Testis (tissue), 3 donors: ENCODE measurements around the gene CALCOCO2. TPM values are rescaled to one million over a fixed set of nuclear protein-coding genes. Genes with fewer than 3 reads are reported as not detected.

Experiments used
- DNase-seq: peaks from one replicate; pipeline ENCODE4 v3.0.0-alpha.2; 2019
- H3K27ac ChIP-seq, 2 donors: fragments of 200-600 bp; sonication (generic); one replicate each; pipeline ENCODE4 v1.5.1; 2019
- H3K27me3 ChIP-seq: fragments of 200-600 bp; sonication (generic); one replicate; pipeline ENCODE4 v1.5.1; 2019
- H3K36me3 ChIP-seq: fragments of 200-600 bp; sonication (generic); one replicate; pipeline ENCODE4 v1.5.1; 2017; ENCODE audit warnings: low read depth; ENCODE audit errors: missing control alignments
- H3K4me1 ChIP-seq: fragments of 200-600 bp; sonication (generic); one replicate; pipeline ENCODE4 v1.5.1; 2019
- H3K4me3 ChIP-seq, 2 donors: fragments of 200-600 bp; sonication (generic); one replicate each; pipeline ENCODE4 v1.5.1; 2017 to 2019
- H3K9me3 ChIP-seq: fragments of 200-600 bp; sonication (generic); one replicate; pipeline ENCODE4 v1.5.1; 2017
- CTCF ChIP-seq, 3 experiments: fragments of 450-650 bp in 2 of 3; fragments of 200-600 bp in 1 of 3; sonication (generic) in 1 of 3; IDR thresholded peaks; one replicate each; pipeline ENCODE4 v1.5.1; 2016 to 2019; ENCODE audit warnings: antibody characterized with exemption in 3 of 3, mild to moderate bottlenecking in 2 of 3, moderate library complexity in 1 of 3
- POLR2A ChIP-seq: fragments of 450-650 bp; IDR thresholded peaks from one replicate; pipeline ENCODE4 v1.6.1; 2017; ENCODE audit warnings: antibody characterized with exemption, mild to moderate bottlenecking, moderate library complexity
- WGBS, 2 donors: methylation state at CpG; one replicate each; pipeline ENCODE4 v1.1.5; 2018; 5-methylcytosine and 5-hydroxymethylcytosine counted together
- intact Hi-C: fragments of 100-400 bp; cut with DNase I; formaldehyde crosslinking; loops from one replicate; pipeline ENCODE4 v1.15.1; 2023; ENCODE audit warnings: low total_unique reads
- polyA plus RNA-seq: library from polyadenylated mRNA; stranded (reverse); fragments of 350-450 nt; fragmentation: Illumina TruSeq; extraction: RNeasy Lipid Tissue Mini Kit (QIAGEN cat#74804); gene quantifications from one replicate; pipeline ENCODE4 v1.2.3, GENCODE V29; 2014; ENCODE audit warnings: low read depth, low replicate concordance; ENCODE audit not compliant: insufficient read depth
- total RNA-seq, 2 donors: library from RNA; depleted of rRNA; stranded (reverse); fragments of >200 nt; gene quantifications; one replicate each; pipeline ENCODE4 v1.2.3, GENCODE V29; 2016

Gene CALCOCO2
- total and polyA plus RNA-seq, 3 donors from 2014 or later, result 117 to 351 (median 153) TPM

- Histone ChIP-seq H3K4me1 (peaks cover 22% of the 10 kb centered on the region), H3K27me3 (no peaks in the 10 kb centered on the region), H3K27ac (no peak overlapping the region), H3K4me3 (no peak overlapping the region), H3K9me3 (no peaks in the 10 kb centered on the region), H3K36me3 (no peaks in the 10 kb centered on the region)
- intact Hi-C loops, result no loop called here
- TF ChIP-seq CTCF (IDR thresholded peaks at IDR 0.05) (no peak), POLR2A (no peak)
- WGBS, 2 donors, result 41 to 57% methylated on average over 5 of the region's 5 CpGs
- DNase-seq, result no peak
Observed at GRCh38 chr17:48800626-48801217, 30.1 kb upstream of the CALCOCO2 start.

GRCh38 chr17:48804936-48805411 lies 25.9 kb upstream of the CALCOCO2 start:
- no peak overlapping the region for H3K27ac ChIP-seq
- no peak overlapping the region for H3K4me3 ChIP-seq
- H3K27me3 ChIP-seq, result no peaks in the 10 kb centered on the region
- 9 to 12% methylated on average over 9 of the region's 9 CpGs for WGBS, 2 donors
- H3K4me1 ChIP-seq, result peaks cover 22% of the 10 kb centered on the region
- no peaks in the 10 kb centered on the region for H3K36me3 ChIP-seq
- peak; percentile 75 for DNase-seq
- intact Hi-C loops, result no loop called here
- no peaks in the 10 kb centered on the region for H3K9me3 ChIP-seq
- peak; percentile 64 to 90 (median 79) for TF ChIP-seq CTCF (IDR thresholded peaks at IDR 0.05)
- TF ChIP-seq POLR2A, result no peak

GRCh38 chr17:48809182-48809581 lies 21.7 kb upstream of the CALCOCO2 start:
- no peaks in the 10 kb centered on the region for H3K36me3 ChIP-seq
- peaks cover 5% of the 10 kb centered on the region for H3K4me1 ChIP-seq
- 55 to 61% methylated on average over 4 of the region's 4 CpGs for WGBS, 2 donors
- no peak overlapping the region for H3K4me3 ChIP-seq
- no peaks in the 10 kb centered on the region for H3K9me3 ChIP-seq
- no peaks in the 10 kb centered on the region for H3K27me3 ChIP-seq
- H3K27ac ChIP-seq, result no peak overlapping the region
- no peak for DNase-seq
- intact Hi-C loops, result no loop called here
- TF ChIP-seq POLR2A (no peak), CTCF (IDR thresholded peaks at IDR 0.05) (no peak)

GRCh38 chr17:48812001-48812400 lies 18.8 kb upstream of the CALCOCO2 start:
- intact Hi-C loops, result no loop called here

More at GRCh38 chr17:48812001-48812400, 18.8 kb upstream of the CALCOCO2 start:
- TF ChIP-seq POLR2A (no peak), CTCF (IDR thresholded peaks at IDR 0.05) (no peak)
- Histone ChIP-seq H3K36me3 (no peaks in the 10 kb centered on the region), H3K27me3 (no peaks in the 10 kb centered on the region), H3K9me3 (no peaks in the 10 kb centered on the region), H3K4me3 (no peak overlapping the region), H3K27ac (no peak overlapping the region), H3K4me1 (no peaks in the 10 kb centered on the region)
- 92 to 96% methylated on average over 3 of the region's 3 CpGs for WGBS, 2 donors
- DNase-seq, result no peak
